Dermis microvascular lymphatic vessel endothelial cell (primary cell): Measurements from ENCODE around the gene GRIP2. TPM values are rescaled to one million over a fixed set of nuclear protein-coding genes. Genes with fewer than 3 reads are reported as not detected.
"Not testable (repeated sequence)": the region's sequence is repeated elsewhere in the genome, so short reads cannot be mapped to it uniquely, and the experiment has no call there.

ENCODE experiments used
- DNase-seq, 2 donors: peaks; one replicate each; pipeline versions ENCODE4 v3.0.0 to v3.0.0-alpha.2; 2010; ENCODE audit warnings: low read depth in 2 of 2
- total RNA-seq: library from RNA; depleted of rRNA; stranded (reverse); fragments of >200 nt; gene quantifications from 2 replicates; pipeline ENCODE4 v1.2.1, GENCODE V29; 2014

The GRIP2 gene
- total RNA-seq, 1 donor from 2014 or later = not detected

GRCh38 chr3:14520967-14521366, 19.2 kb downstream of the GRIP2 start:
- DNase-seq = no peak

GRCh38 chr3:14520149-14520548, 20.0 kb downstream of the GRIP2 start:
- no peak for DNase-seq

GRCh38 chr3:14519406-14519805, 20.7 kb downstream of the GRIP2 start:
- no peak for DNase-seq

GRCh38 chr3:14518893-14519292, 21.2 kb downstream of the GRIP2 start:
- no peak for DNase-seq

- no peak for DNase-seq
Observed at GRCh38 chr3:14518432-14518802, 21.7 kb downstream of the GRIP2 start.

GRCh38 chr3:14517601-14518431, 22.3 kb downstream of the GRIP2 start:
- no peak for DNase-seq

- no peak for DNase-seq
Observed at GRCh38 chr3:14516738-14517345, 23.3 kb downstream of the GRIP2 start.

GRCh38 chr3:14515526-14515925, 24.6 kb downstream of the GRIP2 start:
- not testable (repeated sequence) for DNase-seq

GRCh38 chr3:14514323-14514720, 25.8 kb downstream of the GRIP2 start:
- no peak for DNase-seq

GRCh38 chr3:14513566-14514322, 26.4 kb downstream of the GRIP2 start:
- DNase-seq = no peak

GRCh38 chr3:14512942-14513327, 27.2 kb downstream of the GRIP2 start:
- DNase-seq = no peak

GRCh38 chr3:14512281-14512941, 27.7 kb downstream of the GRIP2 start:
- no peak for DNase-seq

GRCh38 chr3:14511623-14512280, 28.4 kb downstream of the GRIP2 start:
- no peak for DNase-seq

- no peak for DNase-seq
Observed at GRCh38 chr3:14510838-14511622, 29.1 kb downstream of the GRIP2 start.

- no peak for DNase-seq
Observed at GRCh38 chr3:14509796-14510100, 30.4 kb downstream of the GRIP2 start.

- peak; percentile 2 to 38 for DNase-seq
Observed at GRCh38 chr3:14508966-14509795, 31.0 kb downstream of the GRIP2 start.

GRCh38 chr3:14508505-14508819, 31.7 kb downstream of the GRIP2 start:
- no peak for DNase-seq

- no peak for DNase-seq
Observed at GRCh38 chr3:14507757-14508504, 32.2 kb downstream of the GRIP2 start.

GRCh38 chr3:14507305-14507741, 32.8 kb downstream of the GRIP2 start:
- no peak for DNase-seq
